HG03139 (cell line): ENCODE measurements around the gene PDE4A.
A peak's percentile ranks its signal among the peaks of the same experiment; 100 is the strongest.
"Not testable (repeated sequence)": the region's sequence is repeated elsewhere in the genome, so short reads cannot be mapped to it uniquely, and the experiment has no call there.

ENCODE experiments used
- ATAC-seq: cut with Tn5 transposase; IDR thresholded peaks from one replicate; pipeline ENCODE4 v1.9.1; 2021; ENCODE audit not compliant: unreplicated experiment

Gene PDE4A

GRCh38 chr19:10461047-10461949 lies 41.0 kb downstream of the PDE4A start:
- peak; percentile 87 for ATAC-seq

GRCh38 chr19:10462042-10462441 lies 41.7 kb downstream of the PDE4A start:
- ATAC-seq = not testable (repeated sequence)

- ATAC-seq = no peak
Measured at GRCh38 chr19:10462557-10462956, 42.2 kb downstream of the PDE4A start.

- ATAC-seq = no peak
Measured at GRCh38 chr19:10464456-10464855, 44.1 kb downstream of the PDE4A start.

- no peak for ATAC-seq
Measured at GRCh38 chr19:10467104-10467706, 46.9 kb downstream of the PDE4A start.

GRCh38 chr19:10468133-10468532 lies 47.8 kb downstream of the PDE4A start:
- ATAC-seq = no peak

- ATAC-seq = no peak
Measured at GRCh38 chr19:10471909-10472308, 51.6 kb downstream of the PDE4A start.

GRCh38 chr19:10473192-10473591 lies 52.9 kb downstream of the PDE4A start:
- ATAC-seq = no peak

- no peak for ATAC-seq
Measured at GRCh38 chr19:10474962-10475451, 54.7 kb downstream of the PDE4A start.

- ATAC-seq = no peak
Measured at GRCh38 chr19:10478476-10478875, 58.1 kb downstream of the PDE4A start.

GRCh38 chr19:10478903-10479384 lies 58.6 kb downstream of the PDE4A start:
- ATAC-seq = no peak

- ATAC-seq = no peak
Measured at GRCh38 chr19:10486551-10486950, 66.2 kb downstream of the PDE4A start.

GRCh38 chr19:10491472-10492047 lies 71.2 kb downstream of the PDE4A start:
- no peak for ATAC-seq

GRCh38 chr19:10497371-10497770 lies 77.0 kb downstream of the PDE4A start:
- no peak for ATAC-seq

GRCh38 chr19:10499550-10500246 lies 79.4 kb downstream of the PDE4A start:
- no peak for ATAC-seq

GRCh38 chr19:10500247-10500592 lies 79.9 kb downstream of the PDE4A start:
- ATAC-seq = no peak

- ATAC-seq = peak; percentile 20
Measured at GRCh38 chr19:10501971-10502523, 81.7 kb downstream of the PDE4A start.

GRCh38 chr19:10502524-10503001 lies 82.2 kb downstream of the PDE4A start:
- peak; percentile 77 for ATAC-seq

GRCh38 chr19:10503002-10503789 lies 82.9 kb downstream of the PDE4A start, which contains the start of gene KEAP1:
Gene KEAP1 (minus strand): TSS chr19:10503356. CDS start chr19:10500033, 3,323 bp downstream.
- ATAC-seq = peak; percentile 23
